ENCODE measurements around the gene RNF133. TPM values are rescaled to one million over a fixed set of nuclear protein-coding genes. Genes with fewer than 3 reads are reported as not detected.

RNF133 gene
- total RNA-seq, 1 donor, result 0.54 TPM

GRCh38 chr7:122727354-122727753 is 28.4 kb upstream of the RNF133 start:
- no peak overlapping the region for H3K4me3 ChIP-seq (ENCODE audit: low read depth, low read length)
- no peak for TF ChIP-seq CTCF (IDR thresholded peaks at IDR 0.05; ENCODE audit: insufficient read depth, low read length)
- DNase-seq (ENCODE audit: low read depth), result no peak

GRCh38 chr7:122726881-122727280 is 28.0 kb upstream of the RNF133 start:
- no peak overlapping the region for H3K4me3 ChIP-seq (ENCODE audit: low read depth, low read length)
- no peak for DNase-seq (ENCODE audit: low read depth)
- TF ChIP-seq CTCF (IDR thresholded peaks at IDR 0.05; ENCODE audit: insufficient read depth, low read length), result no peak

GRCh38 chr7:122724366-122724765 is 25.4 kb upstream of the RNF133 start:
- H3K4me3 ChIP-seq (ENCODE audit: low read depth, low read length), result no peak overlapping the region
- TF ChIP-seq CTCF (IDR thresholded peaks at IDR 0.05; ENCODE audit: insufficient read depth, low read length), result no peak
- DNase-seq (ENCODE audit: low read depth), result no peak

- H3K4me3 ChIP-seq (ENCODE audit: low read depth, low read length), result no peak overlapping the region
- no peak for TF ChIP-seq CTCF (IDR thresholded peaks at IDR 0.05; ENCODE audit: insufficient read depth, low read length)
- no peak for DNase-seq (ENCODE audit: low read depth)
Measured at GRCh38 chr7:122719010-122719578, 20.2 kb upstream of the RNF133 start.

GRCh38 chr7:122717356-122718089 is 18.6 kb upstream of the RNF133 start:
- H3K4me3 ChIP-seq (ENCODE audit: low read depth, low read length), result no peak overlapping the region
- DNase-seq (ENCODE audit: low read depth), result no peak
- no peak for TF ChIP-seq CTCF (IDR thresholded peaks at IDR 0.05; ENCODE audit: insufficient read depth, low read length)

- H3K4me3 ChIP-seq (ENCODE audit: low read depth, low read length), result no peak overlapping the region
- DNase-seq (ENCODE audit: low read depth), result no peak
- no peak for TF ChIP-seq CTCF (IDR thresholded peaks at IDR 0.05; ENCODE audit: insufficient read depth, low read length)
Measured at GRCh38 chr7:122715183-122715582, 16.3 kb upstream of the RNF133 start.

Measured in fibroblast of the aortic adventitia (primary cell).